Activated naive CD4-positive, alpha-beta T cell treated with anti-CD3 and anti-CD28 coated beads, Interleukin-2, amount 50 U/mL, for 72 hours (primary cell): Measurements from ENCODE around the gene TSHZ1. TPM values are rescaled to one million over a fixed set of nuclear protein-coding genes. Genes with fewer than 3 reads are reported as not detected.

ENCODE experiments used
- ATAC-seq, 2 donors: fragments of 150-1000 bp; cut with Tn5 transposase; 2 replicates each; pipeline ENCODE4 v1.10.0; 2021; ENCODE audit warnings: mild to moderate bottlenecking in 2 of 2, moderate library complexity in 2 of 2
- DNase-seq, 2 donors: peaks; one replicate each; pipeline ENCODE4 v3.0.0; 2021 to 2022; ENCODE audit warnings: low spot score in 2 of 2
- H3K27ac Mint-ChIP-seq, 2 donors: one replicate each; pipeline ENCODE4 v1.8.0; 2022; ENCODE audit warnings: mild to moderate bottlenecking in 2 of 2, mixed read lengths in 2 of 2
- H3K36me3 Mint-ChIP-seq, 2 donors: one replicate each; pipeline ENCODE4 v1.8.0; 2022; ENCODE audit warnings: mixed read lengths in 2 of 2
- H3K9me3 Mint-ChIP-seq, 2 donors: one replicate each; pipeline ENCODE4 v1.8.0; 2022; ENCODE audit warnings: mixed read lengths in 2 of 2
- total RNA-seq, 2 donors: library from RNA; stranded (reverse); gene quantifications; one replicate each; pipeline ENCODE4 v1.2.3, GENCODE V29; 2022

The TSHZ1 gene
- 10 to 100 TPM in 1 of 2 donors, 1 to 10 TPM in 1; 8.7 to 17.2 TPM for total RNA-seq

GRCh38 chr18:75210274-75211001 lies at the start of gene TSHZ1:
TSHZ1 (plus strand) TSS chr18:75210797; CDS start chr18:75211877, 1,080 bp downstream.
- Mint-ChIP-seq H3K36me3 (peaks cover 33 to 47% of the 10 kb centered on the region in 2 donors), H3K27ac (peak within 1 kb of the TSS; percentile 98 to 99), H3K9me3 (no peaks in the 10 kb centered on the region)
- DNase-seq (peak in 1 of 2 donors; percentile 38), ATAC-seq (peak; percentile 22 to 45)

GRCh38 chr18:75161256-75162028 lies 49.2 kb upstream of the TSHZ1 start:
- no peaks in the 10 kb centered on the region for H3K36me3 Mint-ChIP-seq
- ATAC-seq (peak in 1 of 2 donors; percentile 85), DNase-seq (no peak)
- H3K27ac Mint-ChIP-seq, result peak overlapping the region in 1 of 2 donors; percentile 8
- H3K9me3 Mint-ChIP-seq, result no peaks in the 10 kb centered on the region

GRCh38 chr18:75162467-75162866 lies 48.1 kb upstream of the TSHZ1 start:
- no peaks in the 10 kb centered on the region for H3K36me3 Mint-ChIP-seq
- H3K27ac Mint-ChIP-seq, result no peak overlapping the region
- ATAC-seq (no peak), DNase-seq (no peak)
- H3K9me3 Mint-ChIP-seq, result no peaks in the 10 kb centered on the region

- no peak overlapping the region for H3K27ac Mint-ChIP-seq
- H3K9me3 Mint-ChIP-seq, result no peaks in the 10 kb centered on the region
- ATAC-seq, result no peak
Observed at GRCh38 chr18:75162978-75163377, 47.6 kb upstream of the TSHZ1 start.

GRCh38 chr18:75163736-75164135 lies 46.9 kb upstream of the TSHZ1 start:
- DNase-seq (no peak), ATAC-seq (no peak)
- Mint-ChIP-seq H3K36me3 (no peaks in the 10 kb centered on the region), H3K9me3 (no peaks in the 10 kb centered on the region), H3K27ac (no peak overlapping the region)

More at GRCh38 chr18:75162978-75163377, 47.6 kb upstream of the TSHZ1 start:
- H3K36me3 Mint-ChIP-seq, result no peaks in the 10 kb centered on the region
- no peak for DNase-seq

- Mint-ChIP-seq H3K36me3 (no peaks in the 10 kb centered on the region), H3K9me3 (no peaks in the 10 kb centered on the region), H3K27ac (no peak overlapping the region)
- DNase-seq, result no peak
- no peak for ATAC-seq
Observed at GRCh38 chr18:75164479-75164878, 46.1 kb upstream of the TSHZ1 start.

- H3K27ac Mint-ChIP-seq, result no peak overlapping the region
Observed at GRCh38 chr18:75165926-75166325, 44.7 kb upstream of the TSHZ1 start.

GRCh38 chr18:75167137-75167536 lies 43.5 kb upstream of the TSHZ1 start:
- ATAC-seq (no peak), DNase-seq (no peak)
- H3K27ac Mint-ChIP-seq, result no peak overlapping the region
- no peaks in the 10 kb centered on the region for H3K9me3 Mint-ChIP-seq
- no peaks in the 10 kb centered on the region for H3K36me3 Mint-ChIP-seq

More at GRCh38 chr18:75165926-75166325, 44.7 kb upstream of the TSHZ1 start:
- DNase-seq (no peak), ATAC-seq (no peak)
- no peaks in the 10 kb centered on the region for H3K9me3 Mint-ChIP-seq
- H3K36me3 Mint-ChIP-seq, result no peaks in the 10 kb centered on the region

GRCh38 chr18:75167759-75168618 lies 42.6 kb upstream of the TSHZ1 start:
- Mint-ChIP-seq H3K27ac (no peak overlapping the region), H3K36me3 (no peaks in the 10 kb centered on the region), H3K9me3 (no peaks in the 10 kb centered on the region)
- no peak for DNase-seq
- ATAC-seq, result no peak

- ATAC-seq, result no peak
- Mint-ChIP-seq H3K27ac (no peak overlapping the region), H3K9me3 (no peaks in the 10 kb centered on the region), H3K36me3 (no peaks in the 10 kb centered on the region)
- DNase-seq, result no peak
Observed at GRCh38 chr18:75168619-75169018, 42.0 kb upstream of the TSHZ1 start.

GRCh38 chr18:75169411-75169810 lies 41.2 kb upstream of the TSHZ1 start:
- DNase-seq (no peak), ATAC-seq (no peak)
- no peak overlapping the region for H3K27ac Mint-ChIP-seq
- H3K9me3 Mint-ChIP-seq, result no peaks in the 10 kb centered on the region
- H3K36me3 Mint-ChIP-seq, result no peaks in the 10 kb centered on the region

- no peaks in the 10 kb centered on the region for H3K36me3 Mint-ChIP-seq
- DNase-seq, result no peak
- H3K27ac Mint-ChIP-seq, result no peak overlapping the region
- ATAC-seq, result no peak
- H3K9me3 Mint-ChIP-seq, result no peaks in the 10 kb centered on the region
Observed at GRCh38 chr18:75170022-75170789, 40.4 kb upstream of the TSHZ1 start.

GRCh38 chr18:75170916-75171315 lies 39.7 kb upstream of the TSHZ1 start:
- Mint-ChIP-seq H3K36me3 (no peaks in the 10 kb centered on the region), H3K27ac (no peak overlapping the region), H3K9me3 (no peaks in the 10 kb centered on the region)
- no peak for DNase-seq
- ATAC-seq, result no peak

- H3K9me3 Mint-ChIP-seq, result no peaks in the 10 kb centered on the region
- DNase-seq (no peak), ATAC-seq (no peak)
- no peaks in the 10 kb centered on the region for H3K36me3 Mint-ChIP-seq
- H3K27ac Mint-ChIP-seq, result peak overlapping the region in 1 of 2 donors; percentile 44
Observed at GRCh38 chr18:75172299-75173124, 38.1 kb upstream of the TSHZ1 start.

GRCh38 chr18:75173125-75173432 lies 37.5 kb upstream of the TSHZ1 start:
- H3K36me3 Mint-ChIP-seq, result no peaks in the 10 kb centered on the region
- no peaks in the 10 kb centered on the region for H3K9me3 Mint-ChIP-seq
- ATAC-seq (no peak), DNase-seq (no peak)
- peak overlapping the region in 1 of 2 donors; percentile 44 for H3K27ac Mint-ChIP-seq

- H3K27ac Mint-ChIP-seq, result no peak overlapping the region
- ATAC-seq (no peak), DNase-seq (no peak)
- H3K9me3 Mint-ChIP-seq, result no peaks in the 10 kb centered on the region
- no peaks in the 10 kb centered on the region for H3K36me3 Mint-ChIP-seq
Observed at GRCh38 chr18:75173738-75174137, 36.9 kb upstream of the TSHZ1 start.
